ENCODE results near the gene BPGM.

The BPGM gene

DNA sequence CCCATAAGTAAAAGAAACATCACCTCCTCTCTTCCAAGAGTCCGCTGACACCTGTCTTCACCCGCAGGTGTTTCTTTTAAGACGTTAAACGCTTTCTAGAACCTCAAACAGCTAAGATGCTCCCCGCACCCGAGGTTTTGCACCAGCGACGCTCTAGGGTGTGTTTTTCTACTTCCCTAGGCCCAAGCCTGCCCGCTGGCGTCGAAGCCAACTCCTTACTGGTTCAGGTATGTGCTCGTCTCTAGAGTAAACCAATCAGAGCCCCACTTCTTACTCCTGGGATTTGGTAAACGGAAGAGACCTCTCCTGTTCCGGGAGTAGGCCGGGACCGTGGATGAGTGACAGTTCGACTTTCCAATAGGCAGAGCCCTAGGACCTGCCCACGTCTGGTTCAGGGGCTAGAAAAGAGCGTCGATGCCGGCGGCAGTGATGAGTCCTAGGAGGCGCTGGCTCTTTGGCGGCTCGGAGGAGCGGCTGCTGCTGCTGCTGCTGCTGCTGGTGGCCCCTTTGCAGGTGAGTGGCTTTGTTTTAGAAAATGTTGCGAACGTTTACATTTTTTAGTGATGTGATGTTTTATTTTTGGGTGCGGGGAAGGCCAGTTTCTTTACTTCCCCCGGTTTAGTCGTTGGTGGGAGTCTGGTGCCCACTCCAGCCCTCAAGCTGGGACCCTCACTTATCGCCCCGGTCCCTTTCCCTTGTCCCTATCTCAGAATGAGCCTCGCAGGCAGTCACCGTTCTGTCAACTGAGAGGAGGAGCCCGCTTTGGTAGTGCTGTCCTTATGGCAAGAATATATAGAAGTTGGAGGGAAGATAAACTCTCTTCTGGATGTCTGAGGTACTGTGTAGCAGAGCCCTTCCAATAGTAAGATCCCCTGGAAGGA, at the start of gene BPGM:
Gene BPGM, plus strand, starts transcription at position 429 of the 881 bp plus-strand sequence. CDS start 14,655 bp downstream, outside the sequence.
- Histone ChIP-seq H3K4me2 (ENCODE audit: low read length) (peak within 1 kb of the TSS; percentile 82), H3K27me3 (ENCODE audit: control insufficient read depth, low read length) (no peaks in the 10 kb centered on the region), H3F3A (ENCODE audit: control insufficient read depth, insufficient read depth) (peaks cover 20% of the 10 kb centered on the region), H4K20me1 (ENCODE audit: control insufficient read depth, insufficient read depth, low read depth, low read length) (no peaks in the 10 kb centered on the region), H3K27ac (ENCODE audit: low read depth, low read length) (peak within 1 kb of the TSS; percentile 79), H3K79me2 (ENCODE audit: control insufficient read depth, low read length) (peaks cover 35% of the 10 kb centered on the region), H3K9me3 (ENCODE audit: control insufficient read depth, insufficient read depth, low read length) (no peaks in the 10 kb centered on the region), H3K4me3 (ENCODE audit: low read length) (peak within 1 kb of the TSS; percentile 76), H3K36me3 (ENCODE audit: control insufficient read depth, low read length) (peaks cover 4% of the 10 kb centered on the region; the same call in 1 of the 2 replicates), H3K9me2 (replicated peaks; ENCODE audit: control insufficient read depth, low read length) (no peaks in the 10 kb centered on the region), H3K4me1 (ENCODE audit: control insufficient read depth, low read length) (peaks cover 55% of the 10 kb centered on the region)
- TF ChIP-seq EZH2phosphoT487 (IDR thresholded peaks at IDR 0.05; ENCODE audit: borderline replicate concordance, low read length) (no peak), CTCF (IDR thresholded peaks at IDR 0.05; ENCODE audit: low read depth, low read length, poor library complexity, severe bottlenecking) (peak; percentile 64)

- Histone ChIP-seq H3F3A (ENCODE audit: control insufficient read depth, insufficient read depth) (no peaks in the 10 kb centered on the region), H3K27ac (ENCODE audit: low read depth, low read length) (no peak overlapping the region), H3K27me3 (ENCODE audit: control insufficient read depth, low read length) (0 out of 2 replicates have a peak, but pooled peaks cover 2% of the 10 kb centered on the region), H3K9me3 (ENCODE audit: control insufficient read depth, insufficient read depth, low read length) (peaks cover 6% of the 10 kb centered on the region), H3K36me3 (ENCODE audit: control insufficient read depth, low read length) (no peaks in the 10 kb centered on the region), H3K4me2 (ENCODE audit: low read length) (no peak overlapping the region), H3K4me1 (ENCODE audit: control insufficient read depth, low read length) (peaks cover 5% of the 10 kb centered on the region), H3K4me3 (ENCODE audit: low read length) (no peak overlapping the region), H3K9me2 (replicated peaks; ENCODE audit: control insufficient read depth, low read length) (no peaks in the 10 kb centered on the region), H4K20me1 (ENCODE audit: control insufficient read depth, insufficient read depth, low read depth, low read length) (no peaks in the 10 kb centered on the region), H3K79me2 (ENCODE audit: control insufficient read depth, low read length) (no peaks in the 10 kb centered on the region)
- TF ChIP-seq EZH2phosphoT487 (IDR thresholded peaks at IDR 0.05; ENCODE audit: borderline replicate concordance, low read length) (no peak), CTCF (IDR thresholded peaks at IDR 0.05; ENCODE audit: low read depth, low read length, poor library complexity, severe bottlenecking) (no peak)
Observed at GRCh38 chr7:134599371-134599770, 47.3 kb upstream of the BPGM start.

DNA sequence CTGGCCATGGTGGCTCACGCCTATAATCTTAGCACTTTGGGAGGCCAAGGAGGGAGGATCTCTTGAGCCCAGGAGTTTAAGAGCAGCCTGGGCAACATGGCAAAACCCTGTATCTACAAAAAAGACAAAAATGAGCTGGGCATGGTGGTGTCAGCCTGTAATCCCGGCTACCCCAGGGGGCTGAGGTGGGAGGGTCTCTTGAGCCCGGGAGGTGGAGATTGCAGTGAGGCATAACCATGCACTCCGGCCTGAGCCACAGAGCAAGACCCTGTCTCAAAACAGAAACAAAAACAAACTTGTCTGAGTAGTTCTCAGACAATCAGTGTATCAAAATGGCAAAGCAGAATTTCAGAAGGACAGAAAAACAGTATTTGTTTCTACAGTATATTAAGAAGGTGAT, 45.2 kb upstream of the BPGM start:
- Histone ChIP-seq H3K4me2 (ENCODE audit: low read length) (no peak overlapping the region), H3K4me1 (ENCODE audit: control insufficient read depth, low read length) (peaks cover 5% of the 10 kb centered on the region), H3F3A (ENCODE audit: control insufficient read depth, insufficient read depth) (no peaks in the 10 kb centered on the region), H3K27me3 (ENCODE audit: control insufficient read depth, low read length) (peaks cover 6% of the 10 kb centered on the region; the same call in 1 of the 2 replicates), H3K27ac (ENCODE audit: low read depth, low read length) (no peak overlapping the region), H3K4me3 (ENCODE audit: low read length) (no peak overlapping the region), H3K9me3 (ENCODE audit: control insufficient read depth, insufficient read depth, low read length) (peaks cover 6% of the 10 kb centered on the region), H3K36me3 (ENCODE audit: control insufficient read depth, low read length) (no peaks in the 10 kb centered on the region), H3K79me2 (ENCODE audit: control insufficient read depth, low read length) (no peaks in the 10 kb centered on the region), H4K20me1 (ENCODE audit: control insufficient read depth, insufficient read depth, low read depth, low read length) (no peaks in the 10 kb centered on the region), H3K9me2 (replicated peaks; ENCODE audit: control insufficient read depth, low read length) (no peaks in the 10 kb centered on the region)
- no peak for TF ChIP-seq CTCF (IDR thresholded peaks at IDR 0.05; ENCODE audit: low read depth, low read length, poor library complexity, severe bottlenecking)
- no peak for TF ChIP-seq EZH2phosphoT487 (IDR thresholded peaks at IDR 0.05; ENCODE audit: borderline replicate concordance, low read length)
